ENCODE data around the gene GNMT. TPM values are rescaled to one million over a fixed set of nuclear protein-coding genes. Genes with fewer than 3 reads are reported as not detected.

The GNMT gene
- total RNA-seq, 1 experiment from 2014 or later, result 1.8 TPM

- POLR2A ChIA-PET (ENCODE audit: low non-redundant PET), result no interaction called here
- TF ChIP-seq CTCF (conservative IDR thresholded peaks at IDR 0.05; ENCODE audit: low read depth, low read length) (no peak), EZH2 (IDR thresholded peaks at IDR 0.05; ENCODE audit: borderline replicate concordance, low read depth, low read length, poor library complexity, severe bottlenecking) (no peak)
- Histone ChIP-seq H3K27ac (ENCODE audit: low read depth, low read length, poor library complexity, severe bottlenecking) (no peak overlapping the region), H3K4me3 (ENCODE audit: low read depth, low read length, poor library complexity, severe bottlenecking) (no peak overlapping the region), H3K4me1 (ENCODE audit: insufficient read depth, low read length, poor library complexity, severe bottlenecking) (peaks cover 10% of the 10 kb centered on the region), H3K36me3 (ENCODE audit: insufficient read depth, low read length, poor library complexity, severe bottlenecking) (peaks cover 15% of the 10 kb centered on the region), H3K27me3 (replicated peaks; ENCODE audit: insufficient read depth, low read depth, low read length, poor library complexity) (no peaks in the 10 kb centered on the region), H3K9me3 (ENCODE audit: low read depth, low read length, poor library complexity, severe bottlenecking) (no peaks in the 10 kb centered on the region)
- intact Hi-C loops (cut with micrococcal nuclease; ENCODE audit: unreplicated experiment), result no loop called here
- no peak for DNase-seq (ENCODE audit: low spot score)
- BruUV-seq (replicated peaks), result no TSS peak
- CTCF ChIA-PET, result no interaction called here
Observed at GRCh38 chr6:42967228-42967627, 6.7 kb downstream of the GNMT start.

- H3K36me3 ChIP-seq (ENCODE audit: insufficient read depth, low read length, poor library complexity, severe bottlenecking), result peaks cover 15% of the 10 kb centered on the region
- TF ChIP-seq CTCF (conservative IDR thresholded peaks at IDR 0.05; ENCODE audit: low read depth, low read length), result no peak
- no peak for TF ChIP-seq EZH2 (IDR thresholded peaks at IDR 0.05; ENCODE audit: borderline replicate concordance, low read depth, low read length, poor library complexity, severe bottlenecking)
- H3K4me1 ChIP-seq (ENCODE audit: insufficient read depth, low read length, poor library complexity, severe bottlenecking), result peaks cover 10% of the 10 kb centered on the region
- no peak overlapping the region for H3K4me3 ChIP-seq (ENCODE audit: low read depth, low read length, poor library complexity, severe bottlenecking)
- no peak for DNase-seq (ENCODE audit: low spot score)
- intact Hi-C loops (cut with micrococcal nuclease; ENCODE audit: unreplicated experiment), result no loop called here
- H3K9me3 ChIP-seq (ENCODE audit: low read depth, low read length, poor library complexity, severe bottlenecking), result no peaks in the 10 kb centered on the region
- no peaks in the 10 kb centered on the region for H3K27me3 ChIP-seq (replicated peaks; ENCODE audit: insufficient read depth, low read depth, low read length, poor library complexity)
- ChIA-PET POLR2A (ENCODE audit: low non-redundant PET) (no interaction called here), CTCF (no interaction called here)
- no TSS peak for BruUV-seq (replicated peaks)
- no peak overlapping the region for H3K27ac ChIP-seq (ENCODE audit: low read depth, low read length, poor library complexity, severe bottlenecking)
Observed at GRCh38 chr6:42968126-42968701, 7.7 kb downstream of the GNMT start.

- DNase-seq (ENCODE audit: low spot score), result no peak
- intact Hi-C loops (cut with micrococcal nuclease; ENCODE audit: unreplicated experiment), result no loop called here
Observed at GRCh38 chr6:42968783-42969182, 8.2 kb downstream of the GNMT start.

More at GRCh38 chr6:42968783-42969182, 8.2 kb downstream of the GNMT start:
- Histone ChIP-seq H3K4me1 (ENCODE audit: insufficient read depth, low read length, poor library complexity, severe bottlenecking) (peaks cover 10% of the 10 kb centered on the region), H3K27ac (ENCODE audit: low read depth, low read length, poor library complexity, severe bottlenecking) (no peak overlapping the region), H3K4me3 (ENCODE audit: low read depth, low read length, poor library complexity, severe bottlenecking) (no peak overlapping the region), H3K36me3 (ENCODE audit: insufficient read depth, low read length, poor library complexity, severe bottlenecking) (peaks cover 15% of the 10 kb centered on the region), H3K27me3 (replicated peaks; ENCODE audit: insufficient read depth, low read depth, low read length, poor library complexity) (no peaks in the 10 kb centered on the region), H3K9me3 (ENCODE audit: low read depth, low read length, poor library complexity, severe bottlenecking) (no peaks in the 10 kb centered on the region)
- CTCF ChIA-PET, result no interaction called here
- POLR2A ChIA-PET (ENCODE audit: low non-redundant PET), result interaction anchor here (0.5 kb wide), 1 partner anchor 40 kb away, joined by 11 read pairs; the partner anchor contains the start of gene CNPY3
- no TSS peak for BruUV-seq (replicated peaks)
- TF ChIP-seq EZH2 (IDR thresholded peaks at IDR 0.05; ENCODE audit: borderline replicate concordance, low read depth, low read length, poor library complexity, severe bottlenecking) (no peak), CTCF (conservative IDR thresholded peaks at IDR 0.05; ENCODE audit: low read depth, low read length) (no peak)

Measured in A673 (cell line).